Measurements from ENCODE around the gene FAM20C.
"Not testable (repeated sequence)": the region's sequence is repeated elsewhere in the genome, so short reads cannot be mapped to it uniquely, and the experiment has no call there.

FAM20C gene

GRCh38 chr7:240146-240676 is 47.8 kb downstream of the FAM20C start:
- DNase-seq (ENCODE audit: extremely low read depth in 1 of 2, low read depth in 1 of 2): no peak

- peak in 1 of 2 donors; percentile 10 for DNase-seq (ENCODE audit: extremely low read depth in 1 of 2, low read depth in 1 of 2)
These were observed 48.6 kb downstream of the FAM20C start for GRCh38 chr7:240887-241421.

DNA sequence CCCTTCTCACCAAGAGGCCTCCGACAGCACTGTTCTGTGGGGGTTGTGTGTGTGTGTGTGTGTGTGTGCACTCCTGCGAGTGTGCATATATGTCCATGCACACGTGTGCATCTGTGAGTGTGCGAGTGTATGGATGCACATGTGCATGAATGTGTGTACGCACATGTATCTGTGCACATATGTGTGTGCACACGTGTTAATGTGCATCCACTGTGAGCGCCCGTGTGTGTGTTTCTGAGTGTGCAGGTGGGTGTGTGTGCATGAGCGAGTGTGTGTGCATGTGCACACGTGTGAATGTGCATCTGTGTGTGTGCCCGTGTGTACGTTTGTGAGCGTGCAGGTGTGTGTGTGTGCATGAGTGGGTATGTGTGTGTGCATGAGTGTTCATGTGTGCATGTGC is 49.1 kb downstream of the FAM20C start:
- DNase-seq (ENCODE audit: extremely low read depth in 1 of 2, low read depth in 1 of 2): no peak

DNA sequence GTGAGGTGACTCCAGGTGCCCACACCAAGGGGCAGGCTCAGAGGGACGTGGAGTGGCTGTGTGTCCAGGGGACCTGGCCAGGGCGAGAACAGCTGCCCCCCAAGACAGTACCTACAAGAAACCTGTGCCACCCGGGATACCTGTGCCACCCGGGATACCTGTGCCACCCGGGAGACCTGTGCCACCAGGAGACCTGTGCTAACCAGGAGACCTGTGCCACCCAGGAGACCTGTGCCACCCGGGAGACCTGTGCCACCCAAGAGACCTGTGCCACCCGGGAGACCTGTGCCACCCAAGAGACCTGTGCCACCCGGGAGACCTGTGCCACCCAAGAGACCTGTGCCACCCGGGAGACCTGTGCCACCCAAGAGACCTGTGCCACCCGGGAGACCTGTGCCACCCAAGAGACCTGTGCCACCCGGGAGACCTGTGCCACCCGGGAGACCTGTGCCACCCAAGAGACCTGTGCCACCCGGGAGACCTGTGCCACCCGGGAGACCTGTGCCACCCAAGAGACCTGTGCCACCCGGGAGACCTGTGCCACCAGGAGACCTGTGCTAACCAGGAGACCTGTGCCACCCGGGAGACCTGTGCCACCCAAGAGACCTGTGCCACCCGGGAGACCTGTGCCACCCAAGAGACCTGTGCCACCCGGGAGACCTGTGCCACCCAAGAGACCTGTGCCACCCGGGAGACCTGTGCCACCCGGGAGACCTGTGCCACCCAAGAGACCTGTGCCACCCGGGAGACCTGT is 50.6 kb downstream of the FAM20C start:
- not testable (repeated sequence) for DNase-seq (ENCODE audit: extremely low read depth in 1 of 2, low read depth in 1 of 2)

DNA sequence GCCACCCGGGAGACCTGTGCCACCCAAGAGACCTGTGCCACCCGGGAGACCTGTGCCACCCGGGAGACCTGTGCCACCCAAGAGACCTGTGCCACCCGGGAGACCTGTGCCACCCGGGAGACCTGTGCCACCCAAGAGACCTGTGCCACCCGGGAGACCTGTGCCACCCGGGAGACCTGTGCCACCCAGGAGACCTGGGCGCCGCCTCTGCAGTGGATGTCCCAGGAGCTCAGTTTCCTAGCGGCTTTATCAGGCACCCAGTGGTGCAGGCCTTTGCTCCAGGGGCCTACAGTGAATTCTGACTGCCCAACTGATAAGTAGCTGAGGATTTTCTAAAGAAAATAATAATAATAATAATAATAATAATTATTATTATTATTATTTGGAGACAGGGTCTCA is 51.2 kb downstream of the FAM20C start:
- not testable (repeated sequence) for DNase-seq (ENCODE audit: extremely low read depth in 1 of 2, low read depth in 1 of 2)

GRCh38 chr7:244974-245373 is 52.6 kb downstream of the FAM20C start:
- no peak for DNase-seq (ENCODE audit: extremely low read depth in 1 of 2, low read depth in 1 of 2)

GRCh38 chr7:245574-246295 is 53.4 kb downstream of the FAM20C start:
- DNase-seq (ENCODE audit: extremely low read depth in 1 of 2, low read depth in 1 of 2): no peak

DNA sequence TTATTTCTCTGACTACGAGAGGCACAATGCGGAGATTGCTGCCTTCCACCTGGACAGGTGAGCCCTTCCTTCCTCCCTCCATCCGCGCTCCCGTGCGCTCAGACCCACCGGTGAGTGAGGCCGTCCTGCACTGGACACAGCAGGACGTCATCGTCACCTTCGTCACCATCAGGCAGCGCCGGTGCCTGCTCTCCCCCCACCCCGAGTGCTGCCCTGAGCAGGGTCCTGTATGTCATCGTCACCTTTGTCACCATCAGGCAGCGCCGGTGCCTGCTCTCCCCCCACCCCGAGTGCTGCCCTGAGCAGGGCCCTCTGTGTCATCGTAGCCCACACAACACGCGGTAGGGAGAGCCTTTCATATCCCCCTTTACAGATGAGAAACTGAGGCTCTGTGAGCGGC is 54.1 kb downstream of the FAM20C start:
- no peak for DNase-seq (ENCODE audit: extremely low read depth in 1 of 2, low read depth in 1 of 2)

- DNase-seq (ENCODE audit: extremely low read depth in 1 of 2, low read depth in 1 of 2): no peak
These were observed 54.8 kb downstream of the FAM20C start for GRCh38 chr7:247181-247580.

GRCh38 chr7:247636-248035 is 55.3 kb downstream of the FAM20C start:
- no peak for DNase-seq (ENCODE audit: extremely low read depth in 1 of 2, low read depth in 1 of 2)

DNA sequence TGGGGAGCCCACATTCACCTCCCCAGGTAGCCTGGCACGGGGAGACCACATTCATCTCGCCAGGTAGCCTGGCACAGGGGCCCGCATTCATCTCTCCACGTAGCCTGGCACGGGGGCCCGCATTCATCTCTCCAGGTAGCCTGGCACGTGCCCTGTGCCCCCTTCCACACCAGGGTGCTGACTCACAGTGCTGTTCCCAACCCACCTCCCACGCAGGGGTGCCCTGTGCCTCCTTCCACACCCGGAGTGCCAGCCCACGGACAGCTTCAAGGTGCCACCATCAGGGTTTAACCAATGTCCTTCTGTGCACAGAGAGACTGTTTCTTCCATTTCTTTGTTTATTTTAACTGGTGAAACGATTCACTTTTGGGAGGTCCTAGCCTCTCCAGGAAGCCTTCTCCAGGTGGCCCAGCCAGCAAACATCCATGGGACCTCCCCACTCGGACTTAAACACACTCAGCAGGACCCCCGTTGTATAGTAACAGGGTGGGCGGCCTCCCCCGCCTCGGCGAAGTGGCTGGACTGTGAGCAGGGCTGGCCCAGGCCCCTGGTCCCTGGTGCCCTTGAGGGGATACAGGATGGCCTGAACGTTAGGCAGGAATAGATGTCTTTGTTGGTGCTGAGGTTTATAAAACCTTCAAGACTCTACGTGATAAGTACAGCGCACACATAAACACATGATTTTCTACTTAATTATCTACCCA is 56.5 kb downstream of the FAM20C start:
- DNase-seq (ENCODE audit: extremely low read depth in 1 of 2, low read depth in 1 of 2): no peak

DNA sequence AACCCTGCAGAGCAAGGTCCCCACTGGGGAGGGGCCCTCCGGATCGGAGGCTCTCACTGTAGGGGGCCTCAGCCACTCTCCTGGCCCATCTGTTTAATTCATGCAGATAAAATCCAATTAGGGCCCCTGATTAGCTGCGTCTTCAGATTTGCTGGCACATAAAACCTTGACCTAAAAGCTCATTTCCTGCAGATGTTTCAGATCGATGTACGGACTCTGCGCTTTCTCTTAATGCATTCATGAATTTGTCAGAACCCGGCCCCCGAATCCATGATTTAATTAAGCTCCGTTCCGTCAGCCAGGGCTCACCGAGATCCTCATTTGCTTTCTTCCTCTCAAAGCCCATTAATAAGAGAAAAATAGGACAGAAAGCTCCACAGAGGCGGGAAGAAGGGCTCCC is 57.6 kb downstream of the FAM20C start:
- no peak for DNase-seq (ENCODE audit: extremely low read depth in 1 of 2, low read depth in 1 of 2)

GRCh38 chr7:250523-250922 is 58.2 kb downstream of the FAM20C start:
- DNase-seq (ENCODE audit: extremely low read depth in 1 of 2, low read depth in 1 of 2): no peak

- DNase-seq (ENCODE audit: extremely low read depth in 1 of 2, low read depth in 1 of 2): no peak
These were observed 58.6 kb downstream of the FAM20C start for GRCh38 chr7:251005-251404.

GRCh38 chr7:251446-252175 is 59.2 kb downstream of the FAM20C start:
- no peak for DNase-seq (ENCODE audit: extremely low read depth in 1 of 2, low read depth in 1 of 2)

DNA sequence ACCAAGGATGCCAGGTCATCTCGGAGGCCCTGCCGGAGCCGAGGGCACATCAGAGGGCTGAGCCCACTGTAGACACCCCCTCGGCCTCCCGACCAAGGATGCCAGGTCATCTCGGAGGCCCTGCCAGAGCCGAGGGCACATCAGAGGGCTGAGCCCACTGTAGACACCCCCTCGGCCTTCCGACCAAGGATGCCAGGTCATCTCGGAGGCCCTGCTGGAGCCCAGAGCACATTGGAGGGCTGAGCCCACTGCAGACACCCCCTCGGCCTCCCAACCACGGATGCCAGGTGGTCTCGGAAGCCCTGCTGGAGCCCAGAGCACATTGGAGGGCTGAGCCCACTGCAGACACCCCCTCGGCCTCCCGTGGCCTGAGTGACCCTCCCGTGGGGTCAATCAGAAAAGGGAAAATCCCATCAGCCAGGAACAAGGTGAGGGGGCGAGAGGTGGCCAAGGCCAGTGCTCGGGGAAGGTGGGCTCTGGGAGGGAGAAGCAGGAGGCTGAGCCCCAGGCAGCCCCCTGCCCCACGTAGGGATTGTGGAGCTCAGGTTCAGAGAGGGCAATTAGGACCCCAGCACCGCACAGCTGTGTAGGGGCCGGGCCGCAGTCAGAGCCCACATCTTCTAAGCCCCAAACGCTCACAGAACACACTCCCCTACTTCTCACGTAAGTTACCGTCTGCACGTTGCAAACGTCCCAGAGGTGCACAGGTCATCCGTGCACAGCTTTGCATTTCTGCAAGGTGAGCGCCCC is 60.0 kb downstream of the FAM20C start:
- no peak for DNase-seq (ENCODE audit: extremely low read depth in 1 of 2, low read depth in 1 of 2)

DNA sequence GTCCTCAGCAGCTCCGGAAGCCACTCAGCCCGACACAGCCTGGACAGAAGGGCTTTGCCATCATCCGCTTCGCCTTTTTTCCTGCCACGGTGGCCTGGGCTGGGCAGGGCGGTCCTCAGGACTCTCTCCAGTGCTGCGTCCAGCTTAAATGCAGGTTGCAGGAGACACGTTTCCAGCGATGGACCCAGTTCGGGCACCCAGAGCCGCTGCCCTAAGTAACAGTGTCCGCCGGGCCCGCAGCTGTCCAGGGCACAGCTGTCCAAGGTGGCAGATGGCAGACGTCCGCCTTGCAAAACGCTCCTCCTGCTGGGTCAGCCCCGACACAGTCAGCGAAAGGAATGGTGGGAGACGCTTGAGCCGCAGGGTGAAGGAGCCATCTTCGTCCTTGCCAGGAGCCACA is 60.6 kb downstream of the FAM20C start:
- DNase-seq (ENCODE audit: extremely low read depth in 1 of 2, low read depth in 1 of 2): no peak

GRCh38 chr7:253581-254336 is 61.4 kb downstream of the FAM20C start:
- no peak for DNase-seq (ENCODE audit: extremely low read depth in 1 of 2, low read depth in 1 of 2)

DNA sequence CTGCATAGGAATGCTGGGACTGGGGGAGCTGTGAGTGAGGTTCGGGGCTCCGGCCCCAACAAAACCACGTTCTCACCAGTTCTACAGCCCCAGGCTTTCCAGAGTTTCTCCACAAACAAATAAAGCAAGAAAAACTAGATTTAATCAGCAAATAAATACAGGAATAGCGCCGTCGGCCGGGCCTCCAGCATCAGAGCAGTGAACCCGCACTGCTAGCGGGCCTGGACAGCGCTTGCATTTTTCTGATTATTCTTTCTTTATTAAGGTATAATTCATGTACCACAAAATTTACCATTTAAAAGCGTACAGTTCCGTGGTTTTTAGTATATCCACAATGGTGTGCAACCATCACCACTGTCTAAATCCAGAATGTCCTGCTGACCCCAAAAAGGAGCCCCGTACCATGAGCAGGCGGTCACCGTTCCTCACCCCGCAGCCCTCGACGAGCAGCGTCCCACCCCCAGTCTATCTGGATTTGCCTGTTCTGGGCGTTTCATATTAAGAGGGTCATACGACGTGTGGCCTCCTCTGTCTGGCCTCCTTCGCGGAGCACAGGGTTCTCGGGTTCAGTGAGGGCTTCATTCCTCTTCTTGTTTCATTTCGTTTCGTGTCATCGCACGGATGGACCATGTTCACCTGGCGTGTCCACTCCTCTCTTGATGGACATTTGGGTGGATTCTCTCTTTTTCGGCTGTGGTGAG is 62.1 kb downstream of the FAM20C start:
- DNase-seq (ENCODE audit: extremely low read depth in 1 of 2, low read depth in 1 of 2): no peak

Data from stimulated activated CD8-positive, alpha-beta memory T cell treated with anti-CD3 and anti-CD28 coated beads, Interleukin-7, amount 100 ng/mL, for 48 hours (primary cell).